NCI-H2029 treated with DMSO at 0.1 percent for 48 hours (cell line): ENCODE results near the gene RNU5D-1.
A peak's percentile ranks its signal among the peaks of the same experiment; 100 is the strongest.
"Not testable (repeated sequence)": the region's sequence is repeated elsewhere in the genome, so short reads cannot be mapped to it uniquely, and the experiment has no call there.

ENCODE experiments used
- DNase-seq: peaks from one replicate; lab custom pipeline; 2025; lab: John Stamatoyannopoulos, UW

The RNU5D-1 gene

DNA sequence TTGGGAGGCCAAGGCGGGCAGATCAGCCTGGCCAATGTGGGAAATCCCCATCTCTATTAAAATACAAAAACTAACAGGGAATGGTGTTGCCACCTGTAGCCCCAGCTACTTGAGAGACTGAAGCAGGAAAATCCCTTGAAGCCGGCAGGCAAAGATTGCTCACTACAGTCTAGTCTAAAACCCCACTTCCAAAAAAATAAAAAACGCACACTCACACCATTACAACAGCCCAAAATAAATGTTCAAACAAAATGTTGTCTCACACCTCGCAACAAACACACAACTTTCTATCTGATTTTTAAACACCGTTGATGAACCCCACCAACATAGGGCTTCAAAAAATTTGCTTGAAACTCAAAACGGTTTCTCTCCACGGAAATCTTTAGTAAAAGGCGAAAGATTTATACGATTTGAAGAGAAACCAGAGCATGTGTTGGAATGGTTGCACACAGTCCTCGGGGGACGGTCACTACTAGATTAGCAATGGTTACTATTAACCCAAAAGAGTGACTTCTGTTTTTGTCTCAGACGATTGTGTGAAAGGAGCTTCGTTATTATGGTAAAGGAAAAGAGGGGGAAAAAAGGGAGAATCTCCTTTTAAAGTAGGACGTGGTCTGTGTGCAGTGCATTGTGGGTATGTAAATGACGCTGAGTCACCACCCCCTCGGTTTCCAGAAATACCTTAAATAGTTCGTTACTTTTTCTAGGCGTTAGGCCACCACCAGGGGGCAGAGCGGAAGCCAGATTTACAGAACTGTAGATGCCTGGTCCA lies at the start of gene RNU5D-1:
Gene RNU5D-1, minus strand, starts transcription at position 430 of the 772 bp plus-strand sequence.
- DNase-seq = peak; percentile 99

DNA sequence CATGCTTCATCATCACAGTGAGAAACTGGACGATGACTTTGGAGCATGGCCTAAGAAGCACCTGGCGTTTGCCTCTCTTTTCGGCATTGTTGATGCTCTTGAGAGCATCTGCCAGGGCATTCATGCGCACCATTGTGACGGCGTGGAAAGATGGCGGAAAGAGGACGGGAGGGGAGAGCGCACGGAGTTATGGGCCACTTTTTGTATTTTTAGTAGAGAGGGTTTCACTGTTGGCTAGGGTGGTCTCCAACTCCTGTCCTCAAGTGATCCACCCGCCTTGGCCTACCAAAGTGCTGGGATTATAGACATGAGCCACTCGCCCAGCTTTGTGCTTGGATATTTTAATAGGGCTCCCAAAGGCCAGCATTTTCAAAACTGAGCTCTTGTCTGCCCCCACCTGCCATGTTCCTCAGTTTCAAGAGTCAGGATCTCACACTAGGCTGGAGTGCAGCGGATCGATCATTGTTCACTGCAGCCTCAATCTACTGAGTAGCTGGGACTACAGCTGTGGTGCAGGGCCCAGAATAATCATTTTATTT lies 49.7 kb upstream of the RNU5D-1 start:
- DNase-seq = no peak

DNA sequence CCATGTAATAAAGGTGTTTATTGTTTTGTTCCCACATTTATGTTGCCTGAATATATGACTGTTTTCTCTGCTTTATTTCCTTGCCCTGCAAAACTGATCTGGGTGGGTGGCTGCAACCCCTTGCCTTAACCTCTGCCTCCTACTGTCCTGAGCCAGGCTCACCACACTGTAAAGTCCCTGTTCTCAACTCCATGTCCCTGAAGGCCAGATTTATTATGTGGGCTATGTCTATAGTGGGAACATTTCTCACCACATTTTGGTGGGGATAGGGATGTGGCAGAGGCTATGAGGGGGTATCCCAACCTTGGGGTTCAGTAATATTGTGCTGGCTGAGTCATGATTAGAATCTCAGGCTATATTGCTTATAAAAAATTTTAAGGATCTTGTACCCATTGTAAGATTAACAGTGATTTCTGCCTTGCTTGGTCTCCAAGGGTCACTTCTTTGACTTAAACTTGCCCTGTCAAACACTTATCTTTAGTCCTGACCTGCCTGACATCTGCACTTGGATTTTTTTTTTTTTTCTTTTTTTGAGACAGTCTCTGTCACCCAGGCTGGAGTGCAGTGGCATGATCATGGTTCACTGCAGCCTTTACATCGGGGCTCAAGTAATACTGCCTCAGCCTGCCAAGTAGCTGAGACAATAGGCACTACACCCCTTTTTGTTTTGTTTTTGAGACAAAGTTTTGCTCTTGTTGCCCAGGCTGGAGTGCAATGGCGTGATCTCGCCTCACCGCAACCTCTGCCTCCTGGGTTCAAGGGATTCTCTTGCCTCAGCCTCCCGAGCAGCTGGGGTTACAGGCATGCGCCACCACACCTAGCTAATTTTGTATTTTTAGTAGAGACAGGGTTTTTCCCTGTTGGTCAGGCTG lies 48.0 kb upstream of the RNU5D-1 start:
- no peak for DNase-seq

DNA sequence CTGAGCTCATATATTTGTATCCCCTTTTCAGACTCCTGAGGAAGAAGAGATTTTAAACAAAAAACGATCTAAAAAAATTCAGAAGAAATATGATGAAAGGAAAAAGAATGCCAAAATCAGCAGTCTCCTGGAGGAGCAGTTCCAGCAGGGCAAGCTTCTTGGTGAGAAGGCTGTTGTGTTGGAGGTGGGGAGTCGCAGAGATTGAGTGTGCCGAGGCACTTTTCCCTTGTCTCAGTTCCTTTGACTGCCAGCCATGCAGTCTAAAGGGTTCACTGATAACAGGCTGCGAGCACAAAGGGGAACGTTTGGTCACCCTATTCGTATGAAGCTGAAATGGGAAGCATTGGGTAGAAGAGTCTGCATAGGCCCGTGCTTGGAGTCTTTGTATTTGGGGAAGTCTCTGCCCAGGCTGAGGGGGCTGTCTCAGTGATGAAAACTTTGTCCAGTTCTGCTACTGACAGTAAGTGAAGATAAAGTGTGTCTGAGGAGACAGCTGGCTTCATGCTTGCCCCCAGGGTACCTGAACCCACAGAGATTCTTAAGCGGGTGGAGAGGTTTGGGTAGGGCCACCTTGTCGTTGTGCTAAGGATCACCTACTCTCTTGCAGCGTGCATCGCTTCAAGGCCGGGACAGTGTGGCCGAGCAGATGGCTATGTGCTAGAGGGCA lies 47.1 kb upstream of the RNU5D-1 start:
- DNase-seq = no peak

DNA sequence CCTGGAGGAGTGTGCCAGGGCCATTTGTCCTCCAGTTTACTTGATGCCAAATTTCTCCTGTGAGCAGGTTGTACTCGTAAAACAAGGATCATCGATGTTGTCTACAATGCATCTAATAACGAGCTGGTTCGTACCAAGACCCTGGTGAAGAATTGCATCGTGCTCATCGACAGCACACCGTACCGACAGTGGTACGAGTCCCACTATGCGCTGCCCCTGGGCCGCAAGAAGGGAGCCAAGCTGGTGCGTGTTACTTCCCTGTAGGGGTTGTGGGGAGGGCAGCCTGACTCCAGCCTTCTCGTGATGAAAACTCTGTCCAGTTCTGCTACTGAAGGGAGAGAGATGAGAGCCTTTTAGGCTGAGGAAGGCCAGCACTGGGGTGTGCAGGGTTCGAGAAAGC lies 46.6 kb upstream of the RNU5D-1 start:
- no peak for DNase-seq

DNA sequence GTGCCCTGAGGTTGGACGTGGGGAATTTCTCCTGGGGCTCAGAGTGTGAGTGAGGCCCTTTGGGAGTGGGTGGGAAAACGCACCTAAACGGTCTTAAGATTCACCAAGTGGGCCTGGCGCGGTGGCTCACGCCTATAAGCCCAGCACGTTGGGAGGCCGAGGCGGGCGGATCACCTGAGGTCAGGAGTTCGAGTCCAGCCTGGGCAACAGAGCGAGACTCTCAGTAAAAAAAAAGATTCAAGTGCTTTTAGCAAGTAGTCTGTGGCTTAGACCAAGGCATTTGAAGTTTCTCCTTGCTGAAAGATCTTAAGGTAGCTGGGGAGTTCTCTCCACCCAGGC lies 45.7 kb upstream of the RNU5D-1 start:
- no peak for DNase-seq

DNA sequence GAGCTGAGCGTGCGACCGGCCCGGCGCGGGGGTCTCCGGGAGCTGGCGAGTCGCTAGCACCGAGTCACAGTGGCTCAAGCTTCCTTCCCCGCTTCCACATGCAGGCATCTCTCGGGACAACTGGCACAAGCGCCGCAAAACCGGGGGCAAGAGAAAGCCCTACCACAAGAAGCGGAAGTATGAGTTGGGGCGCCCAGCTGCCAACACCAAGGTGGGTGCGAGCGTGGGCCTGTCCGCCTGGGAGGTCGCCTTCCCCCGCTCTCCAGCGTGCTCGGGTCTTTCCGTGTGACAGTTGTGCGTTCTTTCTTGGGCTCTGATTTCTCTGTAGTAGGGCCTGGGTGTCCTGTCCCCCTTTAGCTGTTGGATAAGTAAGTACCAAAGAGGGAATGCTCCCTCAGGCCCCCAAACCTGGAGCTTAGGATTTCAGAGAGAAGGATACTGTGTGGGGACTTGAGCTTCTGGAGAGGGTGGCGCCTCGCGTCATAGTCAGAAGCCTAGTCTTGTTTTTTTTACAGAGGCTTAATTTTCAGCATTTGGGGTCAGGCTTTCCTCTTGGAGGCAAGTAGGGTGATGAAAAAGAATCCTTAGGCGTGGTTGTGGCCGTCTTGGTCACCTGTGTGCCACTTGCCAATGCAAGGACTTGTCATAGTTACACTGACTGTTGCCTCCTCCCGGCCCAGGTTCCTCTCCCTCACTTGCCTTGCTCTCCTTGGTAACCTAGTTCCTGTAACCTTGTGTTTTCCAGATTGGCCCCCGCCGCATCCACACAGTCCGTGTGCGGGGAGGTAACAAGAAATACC lies 45.2 kb upstream of the RNU5D-1 start:
- DNase-seq = no peak

DNA sequence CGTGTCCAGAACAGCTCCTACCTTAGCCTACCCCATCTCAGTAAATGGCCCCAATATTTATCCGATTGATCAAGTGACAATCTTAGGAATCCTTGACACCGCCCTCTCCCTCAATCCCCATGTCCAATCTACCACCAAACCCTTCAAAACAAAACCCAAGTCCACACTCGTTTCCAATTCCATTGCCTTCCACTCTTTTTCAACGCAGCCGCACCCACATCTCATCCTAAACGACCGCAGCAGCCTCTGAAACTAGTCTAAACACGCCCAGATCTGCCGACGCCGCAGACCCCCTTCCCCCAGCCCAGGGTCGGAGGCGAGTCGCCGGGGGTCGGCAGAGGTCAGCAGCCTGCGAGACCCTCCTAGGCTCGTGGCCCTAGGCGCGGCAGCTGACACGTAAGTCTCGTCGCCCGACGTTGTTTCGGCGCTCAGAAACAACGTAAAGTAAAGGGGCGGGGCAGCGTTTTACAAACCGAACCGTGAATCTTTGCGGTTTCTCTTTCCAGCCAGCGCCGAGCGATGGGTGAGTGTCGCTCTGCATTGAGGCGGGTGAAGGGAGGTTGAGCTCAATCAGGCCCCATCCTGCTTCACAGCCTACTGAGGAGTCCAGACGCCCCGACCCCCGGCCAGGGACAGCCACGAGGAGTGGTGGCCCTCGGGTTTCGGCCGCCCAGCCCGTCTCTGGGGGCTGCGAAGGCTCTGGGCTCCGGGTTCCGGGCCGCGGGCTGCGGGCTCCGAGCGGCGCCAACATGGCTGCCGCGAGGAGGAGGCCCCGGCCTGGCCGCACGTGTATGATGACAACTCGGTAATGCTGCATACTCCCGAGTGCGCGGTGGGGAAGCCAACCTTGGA lies 44.3 kb upstream of the RNU5D-1 start, which contains the start of gene RPS8:
Gene RPS8, plus strand, starts transcription at position 463 of the 852 bp plus-strand sequence. Its CDS starts 57 bp downstream, at position 520.
- peak; percentile 98 for DNase-seq

DNA sequence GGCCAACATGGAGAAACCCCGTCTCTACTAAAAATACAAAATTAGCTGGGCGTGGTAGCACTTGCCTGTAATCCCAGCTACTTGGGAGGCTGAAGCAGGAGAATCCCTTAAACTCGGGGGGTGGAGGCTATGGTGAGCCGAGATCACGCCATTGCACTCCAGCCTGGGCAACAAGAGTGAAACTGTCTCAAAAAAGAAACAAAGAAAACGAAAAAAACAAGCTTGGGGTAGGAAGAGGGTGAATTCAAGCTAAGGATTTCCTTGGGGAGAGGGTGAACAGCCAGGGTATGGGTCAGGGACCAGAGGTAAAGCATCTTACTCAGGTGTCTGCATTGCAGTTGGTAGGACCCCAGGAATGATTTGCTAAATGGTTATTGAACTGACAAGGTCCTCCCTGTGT lies 35.5 kb upstream of the RNU5D-1 start:
- DNase-seq = not testable (repeated sequence)

DNA sequence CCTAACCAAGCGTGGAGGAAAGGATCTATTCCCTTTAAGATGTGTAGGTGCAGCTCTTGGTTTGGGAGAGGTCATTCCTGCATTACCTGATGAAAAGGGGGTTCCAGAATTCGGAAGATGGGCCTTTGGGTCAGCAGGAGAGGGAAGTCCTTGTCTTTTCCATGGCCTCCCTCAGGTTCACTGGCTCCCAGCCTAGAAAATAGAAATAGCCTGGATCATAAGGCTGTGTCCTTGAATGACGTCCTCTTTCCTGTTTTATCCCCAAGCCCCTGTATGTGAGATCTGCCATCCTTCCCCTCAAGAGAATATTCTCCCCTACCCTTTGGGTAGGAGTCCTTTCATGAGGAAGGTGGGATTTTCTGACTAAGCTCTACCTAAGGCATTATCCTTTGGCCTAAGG lies 29.9 kb upstream of the RNU5D-1 start:
- no peak for DNase-seq

DNA sequence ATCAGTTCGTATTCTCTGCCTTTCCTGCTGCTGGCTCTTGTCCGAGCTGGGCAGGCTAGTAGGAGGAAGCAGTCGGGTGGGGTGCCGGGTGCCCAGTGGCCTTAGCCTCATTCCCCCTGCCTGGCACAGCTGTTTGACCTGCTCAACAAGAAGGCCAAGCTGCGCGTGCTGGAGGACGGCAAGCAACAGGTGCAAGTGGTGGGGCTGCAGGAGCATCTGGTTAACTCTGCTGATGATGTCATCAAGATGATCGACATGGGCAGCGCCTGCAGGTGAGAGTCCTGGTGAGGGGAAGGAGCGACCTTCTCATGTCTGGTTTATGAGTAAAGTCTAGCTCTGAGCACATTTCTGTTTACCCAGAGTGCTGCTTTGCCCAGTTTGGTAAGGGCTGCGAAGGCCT lies 28.1 kb upstream of the RNU5D-1 start:
- no peak for DNase-seq

DNA sequence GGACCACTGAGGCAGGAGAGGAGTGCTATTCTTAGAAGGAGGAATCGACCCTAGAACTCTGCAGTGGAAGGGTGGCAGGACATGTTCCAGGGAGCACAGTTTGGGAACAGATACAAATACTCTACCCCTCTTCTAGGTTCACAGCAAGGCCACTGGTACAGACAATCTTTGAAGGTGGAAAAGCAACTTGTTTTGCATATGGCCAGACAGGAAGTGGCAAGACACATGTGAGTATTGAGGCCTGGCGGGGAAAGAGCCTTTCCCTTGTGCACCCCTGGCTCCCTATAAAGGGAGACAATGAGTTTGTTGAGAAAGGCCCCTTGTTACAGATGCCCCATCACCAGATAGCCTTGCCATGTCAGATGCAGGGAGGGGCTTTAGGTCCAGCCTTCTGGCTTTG lies 26.4 kb upstream of the RNU5D-1 start:
- DNase-seq = no peak

DNA sequence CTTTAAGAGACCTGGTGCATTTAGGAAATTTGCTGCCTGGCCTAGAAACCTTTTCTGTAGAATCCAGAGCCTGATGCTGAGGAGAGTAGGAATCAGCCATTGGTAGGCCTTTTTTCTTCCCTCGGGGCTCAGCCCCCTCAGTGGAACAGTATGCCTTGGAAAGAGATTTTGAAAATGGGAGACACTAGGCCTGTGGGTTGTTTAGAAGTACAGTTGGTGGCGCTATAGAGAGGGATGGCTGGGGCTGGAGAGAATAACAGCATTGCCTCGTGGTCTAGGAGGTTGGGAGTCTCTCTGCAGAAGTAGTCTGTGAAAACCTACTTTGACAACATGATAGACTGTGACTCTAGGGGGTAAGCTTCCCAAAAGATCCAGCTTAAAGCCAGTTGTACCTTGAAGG lies 16.9 kb upstream of the RNU5D-1 start:
- DNase-seq = no peak

DNA sequence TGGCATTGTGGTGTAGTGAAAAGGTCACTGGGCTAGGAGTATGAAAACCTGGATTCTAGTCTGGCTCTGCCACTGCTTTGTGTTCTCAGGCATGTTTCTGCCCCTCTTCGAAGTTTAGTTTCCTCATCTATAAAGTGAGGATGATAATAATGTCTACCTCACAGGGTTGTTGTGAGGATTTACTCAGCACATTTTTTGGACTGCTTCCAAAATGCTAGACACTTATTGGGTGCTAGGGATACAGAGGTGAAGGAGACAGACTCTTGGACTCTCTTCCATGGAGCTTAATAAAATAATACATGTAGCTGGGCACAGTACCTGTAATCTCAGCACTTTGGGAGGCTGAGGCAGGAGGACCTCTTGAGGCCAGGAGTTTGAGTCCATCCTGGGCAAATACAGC lies 12.2 kb upstream of the RNU5D-1 start:
- no peak for DNase-seq

DNA sequence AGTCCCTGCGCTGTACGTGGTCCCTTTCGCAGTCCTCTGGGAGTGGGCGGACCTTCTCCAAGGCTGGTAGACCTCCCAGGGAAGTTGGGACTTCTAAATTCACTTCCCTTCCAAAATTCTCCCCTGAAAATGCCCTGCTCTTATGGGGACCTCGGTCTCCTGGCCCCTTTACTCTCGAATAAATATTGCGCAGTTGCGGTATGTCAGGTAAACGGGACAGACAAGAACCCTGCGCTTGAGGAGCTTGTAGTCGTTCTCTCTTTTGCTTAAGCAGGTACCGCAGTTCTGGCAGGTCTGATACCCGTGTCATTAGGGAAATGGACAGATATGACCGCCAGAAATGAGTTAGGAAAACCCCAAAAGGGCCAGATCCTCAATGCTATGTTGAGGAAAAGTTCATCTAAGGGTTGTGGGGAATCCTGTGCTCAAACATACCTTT lies 9.2 kb upstream of the RNU5D-1 start:
- no peak for DNase-seq

DNA sequence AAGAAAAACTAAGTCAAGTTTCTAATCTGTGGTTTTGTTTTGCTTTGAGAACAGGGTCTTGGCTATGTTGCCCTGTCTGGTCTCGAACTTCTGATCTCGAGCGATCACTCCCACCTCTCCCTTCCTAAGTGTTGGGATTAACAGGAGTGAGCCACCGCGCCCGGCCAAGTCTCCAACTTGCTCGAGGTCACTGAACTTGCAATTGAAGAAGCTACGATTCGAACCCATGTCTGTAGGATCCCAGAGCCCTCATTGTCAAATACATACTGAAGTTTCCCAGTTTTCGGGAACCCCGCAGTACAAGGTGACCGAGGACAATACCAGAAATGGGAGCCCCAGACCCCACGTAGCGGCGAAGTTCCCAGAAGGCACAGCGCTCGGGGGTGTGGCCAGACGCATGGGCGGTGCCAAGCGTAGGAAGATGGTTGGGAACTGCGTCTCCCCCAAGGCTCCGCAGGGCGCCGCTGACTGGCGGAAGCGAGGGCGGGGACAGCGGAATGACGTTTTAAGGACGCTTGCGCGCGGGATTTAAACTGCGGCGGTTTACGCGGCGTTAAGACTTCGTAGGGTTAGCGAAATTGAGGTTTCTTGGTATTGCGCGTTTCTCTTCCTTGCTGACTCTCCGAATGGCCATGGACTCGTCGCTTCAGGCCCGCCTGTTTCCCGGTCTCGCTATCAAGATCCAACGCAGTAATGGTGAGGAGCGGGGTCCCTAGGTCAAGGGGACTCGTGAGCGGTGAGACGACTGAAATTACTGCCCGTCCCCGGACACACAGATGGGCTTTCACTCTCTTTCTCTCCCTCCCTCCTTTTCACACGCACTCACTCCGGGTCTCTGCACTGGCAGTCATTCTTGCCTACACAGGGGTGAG lies 8.6 kb upstream of the RNU5D-1 start, which contains the start of gene KIF2C:
Gene KIF2C, plus strand, starts transcription at position 531 of the 872 bp plus-strand sequence. Its CDS starts 96 bp downstream, at position 627.
- DNase-seq = peak; percentile 99

DNA sequence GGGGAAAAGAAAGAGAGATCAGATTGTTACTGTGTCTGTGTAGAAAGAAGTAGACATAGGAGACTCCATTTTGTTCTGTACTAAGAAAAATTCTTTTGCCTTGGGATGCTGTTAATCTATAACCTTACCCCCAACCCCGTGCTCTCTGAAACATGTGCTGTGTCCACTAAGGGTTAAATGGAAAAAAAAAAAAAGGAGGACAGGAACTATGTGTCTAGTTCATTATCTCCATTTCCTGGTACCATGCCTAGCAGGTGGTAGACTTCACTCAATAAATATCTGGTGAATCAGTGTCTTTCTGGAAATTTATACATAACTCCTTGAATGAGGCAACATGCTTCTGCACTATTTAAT lies 8.0 kb upstream of the RNU5D-1 start:
- DNase-seq = peak; percentile 74

DNA sequence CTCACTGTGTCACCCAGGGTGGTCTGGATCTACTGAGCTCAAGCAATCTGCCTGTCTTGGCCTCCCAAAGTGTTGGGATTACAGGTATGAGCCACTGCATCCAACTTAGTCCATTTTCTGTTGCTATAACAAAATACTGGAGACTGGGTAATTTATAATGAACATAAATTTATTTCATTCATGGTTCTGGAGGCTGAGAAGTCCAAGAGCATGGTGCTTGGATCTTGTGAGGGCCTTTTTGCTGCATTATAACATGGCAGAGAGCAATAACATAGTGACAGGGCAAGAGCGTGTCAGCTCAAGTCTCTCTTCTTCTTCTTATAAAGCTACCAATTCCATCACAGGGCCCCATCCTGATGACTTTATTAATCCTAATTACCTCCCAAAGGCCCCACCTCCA lies 5.0 kb upstream of the RNU5D-1 start:
- no peak for DNase-seq

DNA sequence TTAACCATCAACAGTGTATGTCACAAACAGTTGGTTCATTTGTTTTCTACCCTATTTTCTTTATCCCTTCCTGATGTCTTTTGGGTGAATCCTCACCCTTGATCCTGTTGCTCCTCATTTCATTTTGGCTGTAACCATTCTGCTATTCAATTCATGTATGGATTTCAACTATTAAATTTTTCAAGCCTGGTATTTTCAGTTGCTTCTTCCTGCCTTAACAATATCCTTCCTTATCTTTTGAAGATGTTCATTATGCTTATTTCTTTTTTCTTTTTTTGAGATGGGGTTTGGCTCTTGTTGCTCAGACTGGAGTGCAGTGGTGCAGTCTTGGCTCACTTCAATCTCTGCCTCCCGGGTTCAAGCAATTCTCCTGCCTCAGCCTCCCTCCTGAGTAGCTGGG lies 2.8 kb upstream of the RNU5D-1 start:
- DNase-seq = no peak

DNA sequence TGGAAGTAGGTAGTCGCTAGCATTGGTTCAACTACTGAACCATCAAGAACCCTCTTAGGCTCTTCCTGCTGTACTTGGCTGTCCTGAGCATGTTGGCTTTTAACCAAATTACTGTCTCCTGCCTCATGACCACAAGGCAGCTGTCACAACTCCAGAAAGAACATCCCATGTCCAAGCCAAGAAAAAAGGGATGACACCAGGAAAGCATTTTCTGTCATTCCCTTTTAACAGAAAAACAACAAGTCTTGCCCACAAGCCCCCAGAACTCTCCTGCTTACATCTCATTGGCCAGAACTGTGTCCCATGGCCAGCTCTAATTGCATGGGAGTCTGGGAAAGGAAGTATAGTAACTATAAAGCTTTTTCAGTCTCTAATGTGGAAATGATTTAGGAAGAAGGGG lies 2.4 kb upstream of the RNU5D-1 start:
- DNase-seq = peak; percentile 90
